ENCODE measurements around the gene AK5.

AK5 gene

GRCh38 chr1:77538956-77539518 lies 257.2 kb downstream of the AK5 start:
- WGBS, 2 donors (ENCODE audit: extremely low coverage in 2 of 2, insufficient read length in 2 of 2, insufficient replicate concordance in 1 of 2), result no CpG with 5 or more reads among the region's 7 CpGs
- H2BK12ac ChIP-seq (ENCODE audit: low read length), result no peak overlapping the region
- no peak overlapping the region for H3K4me3 ChIP-seq (ENCODE audit: low read length in 2 of 2)
- H3K18ac ChIP-seq (ENCODE audit: low read length), result peak overlapping the region; percentile 32
- peak overlapping the region; percentile 9 for H2AK5ac ChIP-seq (ENCODE audit: low read depth, low read length)
- no peak overlapping the region for H2BK120ac ChIP-seq (ENCODE audit: low read depth, low read length)
- H3K79me1 ChIP-seq (ENCODE audit: low read depth, low read length), result no peaks in the 10 kb centered on the region
- H3K4me1 ChIP-seq (ENCODE audit: control insufficient read depth in 2 of 2, insufficient read depth in 1 of 2, low read depth in 1 of 2, low read length in 2 of 2), result peaks cover 0 to 7% of the 10 kb centered on the region in 2 donors
- peak overlapping the region; percentile 78 for H2AFZ ChIP-seq (ENCODE audit: low read length)
- no peak overlapping the region for H3K4me2 ChIP-seq (ENCODE audit: insufficient read depth, low read length, poor library complexity, severe bottlenecking)
- H3K23ac ChIP-seq (ENCODE audit: low read depth, low read length, poor library complexity), result no peak overlapping the region
- no peak for DNase-seq (ENCODE audit: low spot score)
- peak overlapping the region; percentile 5 for H2BK15ac ChIP-seq (ENCODE audit: low read length)
- H3K36me3 ChIP-seq (replicated peaks in 1 of 2; ENCODE audit: control insufficient read depth in 2 of 2, insufficient read depth in 2 of 2, low read length in 2 of 2), result no peaks in the 10 kb centered on the region
- no peak overlapping the region for H4K8ac ChIP-seq (ENCODE audit: low read depth, low read length)
- H2BK5ac ChIP-seq (ENCODE audit: low read length), result no peak overlapping the region
- H3K9ac ChIP-seq (ENCODE audit: low read depth, low read length, poor library complexity), result no peak overlapping the region
- no peak overlapping the region for H4K91ac ChIP-seq (ENCODE audit: low read depth, low read length, poor library complexity)
- H3K27ac ChIP-seq (replicated peaks; ENCODE audit: low read length), result no peak overlapping the region
- H3K14ac ChIP-seq (ENCODE audit: low read length), result no peak overlapping the region
- no peaks in the 10 kb centered on the region for H3K27me3 ChIP-seq (ENCODE audit: control insufficient read depth in 3 of 3, insufficient read depth in 3 of 3, low read depth in 1 of 3, low read length in 3 of 3)
- H3K4ac ChIP-seq (ENCODE audit: low read length), result no peak overlapping the region
- no peaks in the 10 kb centered on the region for H3K9me3 ChIP-seq (replicated peaks in 1 of 2; ENCODE audit: control insufficient read depth in 2 of 2, insufficient read depth in 1 of 2, low read depth in 1 of 2, low read length in 2 of 2)

- H3K14ac ChIP-seq (ENCODE audit: low read length), result no peak overlapping the region
- no peak for DNase-seq (ENCODE audit: low spot score)
- H2BK120ac ChIP-seq (ENCODE audit: low read depth, low read length), result peak overlapping the region; percentile 25
- H2BK12ac ChIP-seq (ENCODE audit: low read length), result no peak overlapping the region
- H3K9me3 ChIP-seq (replicated peaks in 1 of 2; ENCODE audit: control insufficient read depth in 2 of 2, insufficient read depth in 1 of 2, low read depth in 1 of 2, low read length in 2 of 2), result no peaks in the 10 kb centered on the region
- no peak overlapping the region for H4K8ac ChIP-seq (ENCODE audit: low read depth, low read length)
- no peak overlapping the region for H3K4me2 ChIP-seq (ENCODE audit: insufficient read depth, low read length, poor library complexity, severe bottlenecking)
- no peak overlapping the region for H3K9ac ChIP-seq (ENCODE audit: low read depth, low read length, poor library complexity)
- peak overlapping the region; percentile 5 for H2BK15ac ChIP-seq (ENCODE audit: low read length)
- H3K27me3 ChIP-seq (ENCODE audit: control insufficient read depth in 3 of 3, insufficient read depth in 3 of 3, low read depth in 1 of 3, low read length in 3 of 3), result no peaks in the 10 kb centered on the region
- peak overlapping the region; percentile 78 for H2AFZ ChIP-seq (ENCODE audit: low read length)
- peak overlapping the region; percentile 9 for H2AK5ac ChIP-seq (ENCODE audit: low read depth, low read length)
- H4K91ac ChIP-seq (ENCODE audit: low read depth, low read length, poor library complexity), result no peak overlapping the region
- no peak overlapping the region for H2BK5ac ChIP-seq (ENCODE audit: low read length)
- H3K4ac ChIP-seq (ENCODE audit: low read length), result no peak overlapping the region
- no peaks in the 10 kb centered on the region for H3K36me3 ChIP-seq (replicated peaks in 1 of 2; ENCODE audit: control insufficient read depth in 2 of 2, insufficient read depth in 2 of 2, low read length in 2 of 2)
- WGBS, 2 donors (ENCODE audit: extremely low coverage in 2 of 2, insufficient read length in 2 of 2, insufficient replicate concordance in 1 of 2), result no CpG with 5 or more reads among the region's 4 CpGs
- no peak overlapping the region for H3K23ac ChIP-seq (ENCODE audit: low read depth, low read length, poor library complexity)
- H3K18ac ChIP-seq (ENCODE audit: low read length), result peak overlapping the region; percentile 32
- H3K79me1 ChIP-seq (ENCODE audit: low read depth, low read length), result no peaks in the 10 kb centered on the region
- H3K4me3 ChIP-seq (ENCODE audit: low read length in 2 of 2), result no peak overlapping the region
- no peak overlapping the region for H3K27ac ChIP-seq (replicated peaks; ENCODE audit: low read length)
- H3K4me1 ChIP-seq (ENCODE audit: control insufficient read depth in 2 of 2, insufficient read depth in 1 of 2, low read depth in 1 of 2, low read length in 2 of 2), result peaks cover 0 to 7% of the 10 kb centered on the region in 2 donors
These were observed 257.8 kb downstream of the AK5 start for GRCh38 chr1:77539519-77540142.

GRCh38 chr1:77540501-77541161 lies 258.8 kb downstream of the AK5 start:
- H3K27ac ChIP-seq (replicated peaks; ENCODE audit: low read length), result no peak overlapping the region
- no peak overlapping the region for H2BK120ac ChIP-seq (ENCODE audit: low read depth, low read length)
- H2AK5ac ChIP-seq (ENCODE audit: low read depth, low read length), result no peak overlapping the region
- no peak overlapping the region for H2BK15ac ChIP-seq (ENCODE audit: low read length)
- peaks cover 0 to 9% of the 10 kb centered on the region in 2 donors for H3K4me1 ChIP-seq (ENCODE audit: control insufficient read depth in 2 of 2, insufficient read depth in 1 of 2, low read depth in 1 of 2, low read length in 2 of 2)
- H3K23ac ChIP-seq (ENCODE audit: low read depth, low read length, poor library complexity), result no peak overlapping the region
- no CpG with 5 or more reads among the region's 6 CpGs for WGBS, 2 donors (ENCODE audit: extremely low coverage in 2 of 2, insufficient read length in 2 of 2, insufficient replicate concordance in 1 of 2)
- no peak overlapping the region for H4K91ac ChIP-seq (ENCODE audit: low read depth, low read length, poor library complexity)
- no peak overlapping the region for H3K4me3 ChIP-seq (ENCODE audit: low read length in 2 of 2)
- no peak overlapping the region for H2BK12ac ChIP-seq (ENCODE audit: low read length)
- no peak overlapping the region for H3K18ac ChIP-seq (ENCODE audit: low read length)
- no peak overlapping the region for H4K8ac ChIP-seq (ENCODE audit: low read depth, low read length)
- H3K27me3 ChIP-seq (ENCODE audit: control insufficient read depth in 3 of 3, insufficient read depth in 3 of 3, low read depth in 1 of 3, low read length in 3 of 3), result no peaks in the 10 kb centered on the region
- no peak overlapping the region for H3K14ac ChIP-seq (ENCODE audit: low read length)
- no peaks in the 10 kb centered on the region for H3K36me3 ChIP-seq (replicated peaks in 1 of 2; ENCODE audit: control insufficient read depth in 2 of 2, insufficient read depth in 2 of 2, low read length in 2 of 2)
- H3K79me1 ChIP-seq (ENCODE audit: low read depth, low read length), result no peaks in the 10 kb centered on the region
- H2AFZ ChIP-seq (ENCODE audit: low read length), result no peak overlapping the region
- no peaks in the 10 kb centered on the region for H3K9me3 ChIP-seq (replicated peaks in 1 of 2; ENCODE audit: control insufficient read depth in 2 of 2, insufficient read depth in 1 of 2, low read depth in 1 of 2, low read length in 2 of 2)
- DNase-seq (ENCODE audit: low spot score), result no peak
- H3K4me2 ChIP-seq (ENCODE audit: insufficient read depth, low read length, poor library complexity, severe bottlenecking), result no peak overlapping the region
- H2BK5ac ChIP-seq (ENCODE audit: low read length), result no peak overlapping the region
- H3K4ac ChIP-seq (ENCODE audit: low read length), result no peak overlapping the region
- no peak overlapping the region for H3K9ac ChIP-seq (ENCODE audit: low read depth, low read length, poor library complexity)

GRCh38 chr1:77541162-77541545 lies 259.3 kb downstream of the AK5 start:
- H3K27me3 ChIP-seq (ENCODE audit: control insufficient read depth in 3 of 3, insufficient read depth in 3 of 3, low read depth in 1 of 3, low read length in 3 of 3), result no peaks in the 10 kb centered on the region
- no peak overlapping the region for H4K91ac ChIP-seq (ENCODE audit: low read depth, low read length, poor library complexity)
- DNase-seq (ENCODE audit: low spot score), result no peak
- H2BK5ac ChIP-seq (ENCODE audit: low read length), result no peak overlapping the region
- H3K9ac ChIP-seq (ENCODE audit: low read depth, low read length, poor library complexity), result no peak overlapping the region
- H3K36me3 ChIP-seq (replicated peaks in 1 of 2; ENCODE audit: control insufficient read depth in 2 of 2, insufficient read depth in 2 of 2, low read length in 2 of 2), result no peaks in the 10 kb centered on the region
- H3K23ac ChIP-seq (ENCODE audit: low read depth, low read length, poor library complexity), result no peak overlapping the region
- no peaks in the 10 kb centered on the region for H3K9me3 ChIP-seq (replicated peaks in 1 of 2; ENCODE audit: control insufficient read depth in 2 of 2, insufficient read depth in 1 of 2, low read depth in 1 of 2, low read length in 2 of 2)
- no peak overlapping the region for H3K4me2 ChIP-seq (ENCODE audit: insufficient read depth, low read length, poor library complexity, severe bottlenecking)
- no peak overlapping the region for H3K4ac ChIP-seq (ENCODE audit: low read length)
- H3K14ac ChIP-seq (ENCODE audit: low read length), result no peak overlapping the region
- no peak overlapping the region for H3K27ac ChIP-seq (replicated peaks; ENCODE audit: low read length)
- no peak overlapping the region for H2BK12ac ChIP-seq (ENCODE audit: low read length)
- no CpG with 5 or more reads among the region's 5 CpGs for WGBS, 2 donors (ENCODE audit: extremely low coverage in 2 of 2, insufficient read length in 2 of 2, insufficient replicate concordance in 1 of 2)
- no peak overlapping the region for H2BK15ac ChIP-seq (ENCODE audit: low read length)
- no peak overlapping the region for H2AK5ac ChIP-seq (ENCODE audit: low read depth, low read length)
- no peak overlapping the region for H2BK120ac ChIP-seq (ENCODE audit: low read depth, low read length)
- H2AFZ ChIP-seq (ENCODE audit: low read length), result no peak overlapping the region
- H3K4me1 ChIP-seq (ENCODE audit: control insufficient read depth in 2 of 2, insufficient read depth in 1 of 2, low read depth in 1 of 2, low read length in 2 of 2), result peaks cover 0 to 13% of the 10 kb centered on the region in 2 donors
- H3K79me1 ChIP-seq (ENCODE audit: low read depth, low read length), result no peaks in the 10 kb centered on the region
- no peak overlapping the region for H3K18ac ChIP-seq (ENCODE audit: low read length)
- no peak overlapping the region for H3K4me3 ChIP-seq (ENCODE audit: low read length in 2 of 2)
- no peak overlapping the region for H4K8ac ChIP-seq (ENCODE audit: low read depth, low read length)
